ENCODE results near the gene STT3B. TPM values are rescaled to one million over a fixed set of nuclear protein-coding genes. Genes with fewer than 3 reads are reported as not detected.

Gene STT3B
- total RNA-seq, result 100 to 1,000 TPM in 2 of 3 donors, 10 to 100 TPM in 1; 97.2 to 113 (median 104) TPM

GRCh38 chr3:31532587-31533168 lies at the start of gene STT3B:
TSS of gene STT3B (plus strand) at chr3:31532925. CDS start at chr3:31532999, 74 bp downstream.
- DNase-seq, result peak; percentile 81
- Mint-ChIP-seq H3K27me3 (ENCODE audit: low read depth) (no peaks in the 10 kb centered on the region), H3K36me3 (ENCODE audit: insufficient read depth) (peaks cover 3% of the 10 kb centered on the region), H3K4me1 (ENCODE audit: low read depth) (peaks cover 32% of the 10 kb centered on the region), H3K9me3 (no peaks in the 10 kb centered on the region), H3K4me3 (peak within 1 kb of the TSS; percentile 93)
- ATAC-seq, result peak; percentile 53 to 61

- Mint-ChIP-seq H3K4me3 (no peak overlapping the region), H3K9me3 (peaks cover 13% of the 10 kb centered on the region), H3K27me3 (ENCODE audit: low read depth) (no peaks in the 10 kb centered on the region), H3K36me3 (ENCODE audit: insufficient read depth) (peaks cover 3% of the 10 kb centered on the region), H3K4me1 (ENCODE audit: low read depth) (peaks cover 3% of the 10 kb centered on the region)
- no peak for ATAC-seq
- no peak for DNase-seq
These were observed 48.9 kb upstream of the STT3B start for GRCh38 chr3:31483776-31484175.

- H3K4me3 Mint-ChIP-seq, result no peak overlapping the region
These were observed 47.5 kb upstream of the STT3B start for GRCh38 chr3:31485196-31485595.

GRCh38 chr3:31486865-31487533 lies 45.7 kb upstream of the STT3B start:
- ATAC-seq (no peak), DNase-seq (no peak)
- peaks cover 7% of the 10 kb centered on the region for H3K9me3 Mint-ChIP-seq
- H3K4me1 Mint-ChIP-seq (ENCODE audit: low read depth), result peaks cover 3% of the 10 kb centered on the region
- no peaks in the 10 kb centered on the region for H3K36me3 Mint-ChIP-seq (ENCODE audit: insufficient read depth)
- H3K4me3 Mint-ChIP-seq, result no peak overlapping the region
- no peaks in the 10 kb centered on the region for H3K27me3 Mint-ChIP-seq (ENCODE audit: low read depth)

More at GRCh38 chr3:31485196-31485595, 47.5 kb upstream of the STT3B start:
- peaks cover 3% of the 10 kb centered on the region for H3K36me3 Mint-ChIP-seq (ENCODE audit: insufficient read depth)
- DNase-seq (no peak), ATAC-seq (no peak)
- H3K27me3 Mint-ChIP-seq (ENCODE audit: low read depth), result no peaks in the 10 kb centered on the region
- H3K9me3 Mint-ChIP-seq, result peaks cover 9% of the 10 kb centered on the region
- H3K4me1 Mint-ChIP-seq (ENCODE audit: low read depth), result peaks cover 3% of the 10 kb centered on the region

- ATAC-seq, result no peak
- no peaks in the 10 kb centered on the region for H3K27me3 Mint-ChIP-seq (ENCODE audit: low read depth)
These were observed 44.2 kb upstream of the STT3B start for GRCh38 chr3:31488475-31489017.

GRCh38 chr3:31490502-31490901 lies 42.2 kb upstream of the STT3B start:
- DNase-seq, result no peak
- Mint-ChIP-seq H3K27me3 (ENCODE audit: low read depth) (no peaks in the 10 kb centered on the region), H3K9me3 (peaks cover 7% of the 10 kb centered on the region), H3K4me1 (ENCODE audit: low read depth) (no peaks in the 10 kb centered on the region), H3K36me3 (ENCODE audit: insufficient read depth) (no peaks in the 10 kb centered on the region), H3K4me3 (no peak overlapping the region)
- no peak for ATAC-seq

More at GRCh38 chr3:31488475-31489017, 44.2 kb upstream of the STT3B start:
- H3K36me3 Mint-ChIP-seq (ENCODE audit: insufficient read depth), result no peaks in the 10 kb centered on the region
- peaks cover 3% of the 10 kb centered on the region for H3K4me1 Mint-ChIP-seq (ENCODE audit: low read depth)
- H3K9me3 Mint-ChIP-seq, result peaks cover 7% of the 10 kb centered on the region
- no peak for DNase-seq
- H3K4me3 Mint-ChIP-seq, result no peak overlapping the region

GRCh38 chr3:31491660-31492059 lies 41.1 kb upstream of the STT3B start:
- no peak for ATAC-seq
- no peak overlapping the region for H3K4me3 Mint-ChIP-seq

GRCh38 chr3:31493149-31493548 lies 39.6 kb upstream of the STT3B start:
- no peak for DNase-seq
- Mint-ChIP-seq H3K9me3 (peaks cover 7% of the 10 kb centered on the region), H3K4me3 (no peak overlapping the region), H3K4me1 (ENCODE audit: low read depth) (no peaks in the 10 kb centered on the region), H3K27me3 (ENCODE audit: low read depth) (no peaks in the 10 kb centered on the region), H3K36me3 (ENCODE audit: insufficient read depth) (no peaks in the 10 kb centered on the region)
- no peak for ATAC-seq

More at GRCh38 chr3:31491660-31492059, 41.1 kb upstream of the STT3B start:
- Mint-ChIP-seq H3K27me3 (ENCODE audit: low read depth) (no peaks in the 10 kb centered on the region), H3K4me1 (ENCODE audit: low read depth) (no peaks in the 10 kb centered on the region), H3K9me3 (peaks cover 7% of the 10 kb centered on the region), H3K36me3 (ENCODE audit: insufficient read depth) (no peaks in the 10 kb centered on the region)
- DNase-seq, result no peak

GRCh38 chr3:31495971-31496665 lies 36.6 kb upstream of the STT3B start:
- no peak for DNase-seq
- H3K36me3 Mint-ChIP-seq (ENCODE audit: insufficient read depth), result no peaks in the 10 kb centered on the region
- H3K27me3 Mint-ChIP-seq (ENCODE audit: low read depth), result no peaks in the 10 kb centered on the region
- H3K4me1 Mint-ChIP-seq (ENCODE audit: low read depth), result no peaks in the 10 kb centered on the region
- no peak for ATAC-seq
- no peak overlapping the region for H3K4me3 Mint-ChIP-seq
- no peaks in the 10 kb centered on the region for H3K9me3 Mint-ChIP-seq

- no peak for DNase-seq
- H3K9me3 Mint-ChIP-seq, result no peaks in the 10 kb centered on the region
- H3K27me3 Mint-ChIP-seq (ENCODE audit: low read depth), result no peaks in the 10 kb centered on the region
- H3K4me1 Mint-ChIP-seq (ENCODE audit: low read depth), result peaks cover 13% of the 10 kb centered on the region
- no peak for ATAC-seq
- H3K36me3 Mint-ChIP-seq (ENCODE audit: insufficient read depth), result no peaks in the 10 kb centered on the region
- no peak overlapping the region for H3K4me3 Mint-ChIP-seq
These were observed 33.9 kb upstream of the STT3B start for GRCh38 chr3:31498791-31499190.

- Mint-ChIP-seq H3K27me3 (ENCODE audit: low read depth) (no peaks in the 10 kb centered on the region), H3K9me3 (no peaks in the 10 kb centered on the region), H3K4me3 (no peak overlapping the region), H3K4me1 (ENCODE audit: low read depth) (peaks cover 15% of the 10 kb centered on the region), H3K36me3 (ENCODE audit: insufficient read depth) (no peaks in the 10 kb centered on the region)
- no peak for DNase-seq
- no peak for ATAC-seq
These were observed 33.4 kb upstream of the STT3B start for GRCh38 chr3:31499281-31499680.

- H3K4me3 Mint-ChIP-seq, result no peak overlapping the region
- H3K36me3 Mint-ChIP-seq (ENCODE audit: insufficient read depth), result no peaks in the 10 kb centered on the region
- no peaks in the 10 kb centered on the region for H3K27me3 Mint-ChIP-seq (ENCODE audit: low read depth)
- DNase-seq (no peak), ATAC-seq (peak in 1 of 2 donors; percentile 35)
- no peaks in the 10 kb centered on the region for H3K9me3 Mint-ChIP-seq
- H3K4me1 Mint-ChIP-seq (ENCODE audit: low read depth), result peaks cover 38% of the 10 kb centered on the region
These were observed 29.9 kb upstream of the STT3B start for GRCh38 chr3:31502803-31503221.

GRCh38 chr3:31503456-31503855 lies 29.3 kb upstream of the STT3B start:
- Mint-ChIP-seq H3K36me3 (ENCODE audit: insufficient read depth) (no peaks in the 10 kb centered on the region), H3K4me3 (no peak overlapping the region), H3K27me3 (ENCODE audit: low read depth) (no peaks in the 10 kb centered on the region), H3K9me3 (no peaks in the 10 kb centered on the region), H3K4me1 (ENCODE audit: low read depth) (peaks cover 45% of the 10 kb centered on the region)
- ATAC-seq (no peak), DNase-seq (no peak)

GRCh38 chr3:31504230-31504629 lies 28.5 kb upstream of the STT3B start:
- ATAC-seq (no peak), DNase-seq (no peak)
- H3K9me3 Mint-ChIP-seq, result no peaks in the 10 kb centered on the region
- no peak overlapping the region for H3K4me3 Mint-ChIP-seq
- no peaks in the 10 kb centered on the region for H3K36me3 Mint-ChIP-seq (ENCODE audit: insufficient read depth)
- peaks cover 53% of the 10 kb centered on the region for H3K4me1 Mint-ChIP-seq (ENCODE audit: low read depth)
- no peaks in the 10 kb centered on the region for H3K27me3 Mint-ChIP-seq (ENCODE audit: low read depth)
